H9 (cell line): ENCODE measurements around the gene ERBIN. TPM values are rescaled to one million over a fixed set of nuclear protein-coding genes. Genes with fewer than 3 reads are reported as not detected.
A peak's percentile ranks its signal among the peaks of the same experiment; 100 is the strongest.

ENCODE experiments used
- DNase-seq: peaks from one replicate; pipeline ENCODE4 v3.0.0-alpha.2; 2017
- H2AFZ ChIP-seq: one replicate; pipeline ENCODE4 v1.6.1; 2013; ENCODE audit warnings: mild to moderate bottlenecking, low read length, control low read depth, moderate library complexity
- H2AK5ac ChIP-seq: 2 replicates; pipeline ENCODE4 v1.6.1; 2013; ENCODE audit warnings: low read length, control low read depth, mixed read lengths; ENCODE audit not compliant: insufficient read length
- H2BK120ac ChIP-seq: one replicate; pipeline ENCODE4 v1.6.1; 2013; ENCODE audit warnings: low read depth, mild to moderate bottlenecking, low read length, control low read depth, inconsistent platforms; ENCODE audit not compliant: poor library complexity, severe bottlenecking
- H2BK12ac ChIP-seq: 2 replicates; pipeline ENCODE4 v1.6.1; 2013; ENCODE audit warnings: low read length, control low read depth, mixed read lengths, low read depth; ENCODE audit not compliant: insufficient read length
- H2BK15ac ChIP-seq: 2 replicates; pipeline ENCODE4 v1.6.1; 2013; ENCODE audit warnings: low read depth, low read length, control low read depth
- H2BK20ac ChIP-seq: one replicate; pipeline ENCODE4 v1.6.1; 2013; ENCODE audit warnings: low read depth, mild to moderate bottlenecking, low read length, control low read depth, inconsistent platforms; ENCODE audit not compliant: poor library complexity, severe bottlenecking
- H2BK5ac ChIP-seq: 2 replicates; pipeline ENCODE4 v1.6.1; 2013; ENCODE audit warnings: low read length, control low read depth, mixed read lengths; ENCODE audit not compliant: insufficient read length
- H3K14ac ChIP-seq: 2 replicates; pipeline ENCODE4 v1.6.1; 2013; ENCODE audit warnings: low read length, control low read depth; ENCODE audit not compliant: insufficient read depth
- H3K18ac ChIP-seq: 2 replicates; pipeline ENCODE4 v1.6.1; 2013; ENCODE audit warnings: low read depth, mild to moderate bottlenecking, mixed read lengths, low read length, control low read depth; ENCODE audit not compliant: insufficient read length
- H3K23ac ChIP-seq: 2 replicates; pipeline ENCODE4 v1.6.1; 2013; ENCODE audit warnings: low read length, control low read depth, mixed read lengths, low read depth; ENCODE audit not compliant: insufficient read length
- H3K23me2 ChIP-seq: 2 replicates; pipeline ENCODE4 v1.6.1; 2013; ENCODE audit warnings: low read depth, mild to moderate bottlenecking, mixed read lengths, low read length, control low read depth; ENCODE audit not compliant: insufficient read length, poor library complexity, severe bottlenecking
- H3K27ac ChIP-seq: 2 replicates; pipeline ENCODE4 v1.5.1; 2013; ENCODE audit warnings: low read length, control low read depth, mixed read lengths, low read depth; ENCODE audit not compliant: insufficient read length
- H3K27me3 ChIP-seq: 2 replicates; pipeline ENCODE4 v1.6.1; 2013; ENCODE audit warnings: low read length, control low read depth, inconsistent platforms; ENCODE audit not compliant: insufficient read depth
- H3K4ac ChIP-seq: 2 replicates; pipeline ENCODE4 v1.6.1; 2013; ENCODE audit warnings: low read depth, mild to moderate bottlenecking, control low read depth, inconsistent platforms, low read length, moderate library complexity
- H3K4me1 ChIP-seq: 2 replicates; pipeline ENCODE4 v1.6.1; 2013; ENCODE audit warnings: low read length, control low read depth, inconsistent platforms; ENCODE audit not compliant: insufficient read depth
- H3K4me2 ChIP-seq: 2 replicates; pipeline ENCODE4 v1.6.1; 2013; ENCODE audit warnings: low read length, control low read depth, mixed read lengths; ENCODE audit not compliant: insufficient read length, insufficient read depth
- H3K56ac ChIP-seq: 2 replicates; pipeline ENCODE4 v1.6.1; 2013; ENCODE audit warnings: low read depth, mild to moderate bottlenecking, mixed read lengths, low read length, control low read depth; ENCODE audit not compliant: insufficient read length
- H3K79me1 ChIP-seq: 2 replicates; pipeline ENCODE4 v1.6.1; 2013; ENCODE audit warnings: low read depth, mild to moderate bottlenecking, moderate library complexity, low read length, control low read depth, inconsistent platforms; ENCODE audit not compliant: insufficient read depth, poor library complexity, severe bottlenecking
- H3K79me2 ChIP-seq: 2 replicates; pipeline ENCODE4 v1.6.1; 2013; ENCODE audit warnings: low read length, control low read depth, inconsistent platforms; ENCODE audit not compliant: insufficient read depth
- H3K9ac ChIP-seq: 2 replicates; pipeline ENCODE4 v1.6.1; 2013; ENCODE audit warnings: low read length, control low read depth, mixed read lengths; ENCODE audit not compliant: insufficient read length; ENCODE audit errors: extremely low read depth
- H3K9me3 ChIP-seq: one replicate; pipeline ENCODE4 v1.6.1; 2013; ENCODE audit warnings: low read depth, low read length, inconsistent platforms; ENCODE audit not compliant: control insufficient read depth
- H3T11ph ChIP-seq: one replicate; pipeline ENCODE4 v1.6.1; 2013; ENCODE audit warnings: mild to moderate bottlenecking, low read length, control low read depth, inconsistent platforms
- H4K20me1 ChIP-seq: one replicate; pipeline ENCODE4 v1.6.1; 2013; ENCODE audit not compliant: control insufficient read depth, insufficient read length, insufficient read depth
- H4K5ac ChIP-seq: 2 replicates; pipeline ENCODE4 v1.6.1; 2013; ENCODE audit warnings: low read depth, mild to moderate bottlenecking, mixed read lengths, low read length, control low read depth; ENCODE audit not compliant: insufficient read length
- H4K8ac ChIP-seq: replicated peaks from 2 replicates; pipeline ENCODE4 v1.6.1; 2013; ENCODE audit warnings: low read length, control low read depth, mixed read lengths, low read depth; ENCODE audit not compliant: insufficient read length
- H4K91ac ChIP-seq: 2 replicates; pipeline ENCODE4 v1.6.1; 2013; ENCODE audit warnings: low read depth, mild to moderate bottlenecking, moderate library complexity, mixed read lengths, low read length, control low read depth; ENCODE audit not compliant: insufficient read length
- H3K27ac Mint-ChIP-seq, 3 experiments: 2 replicates in 2 of 3; 3 replicates in 1 of 3; pipeline ENCODE4 v1.8.0; 2020 to 2021; ENCODE audit warnings: mixed read lengths in 3 of 3, mild to moderate bottlenecking in 1 of 3, moderate library complexity in 1 of 3
- H3K27me3 Mint-ChIP-seq: 2 replicates; pipeline ENCODE4 v1.8.0; 2021; ENCODE audit warnings: low read depth, mild to moderate bottlenecking, moderate library complexity, mixed read lengths
- H3K36me3 Mint-ChIP-seq, 3 experiments: 2 replicates in 2 of 3; 3 replicates in 1 of 3; pipeline ENCODE4 v1.8.0; 2020 to 2021; ENCODE audit warnings: low read depth in 3 of 3, mixed read lengths in 3 of 3; ENCODE audit not compliant: insufficient read depth in 1 of 3
- H3K4me1 Mint-ChIP-seq, 2 experiments: 2 replicates each; pipeline ENCODE4 v1.8.0; 2020; ENCODE audit warnings: mixed read lengths in 2 of 2
- H3K4me3 Mint-ChIP-seq, 2 experiments: 2 replicates in 1 of 2; 3 replicates in 1 of 2; pipeline ENCODE4 v1.8.0; 2020 to 2021; ENCODE audit warnings: mild to moderate bottlenecking in 2 of 2, mixed read lengths in 2 of 2, moderate library complexity in 1 of 2
- H3K9me3 Mint-ChIP-seq, 2 experiments: 2 replicates in 1 of 2; 3 replicates in 1 of 2; pipeline ENCODE4 v1.8.0; 2020; ENCODE audit warnings: mild to moderate bottlenecking in 2 of 2, mixed read lengths in 2 of 2, moderate library complexity in 1 of 2
- CTCF ChIP-seq: fragments of 200-600 bp; sonication (generic); conservative IDR thresholded peaks from 3 replicates; pipeline ENCODE4 v1.8.0; 2021; ENCODE audit warnings: antibody characterized with exemption, mild to moderate bottlenecking
- whole genome bisulfite sequencing: extraction: QIAGEN DNeasy Blood & Tissue Kit; methylation state at CpG from one replicate; pipeline ENCODE4 v1.1.7; 2013; ENCODE audit warnings: missing lambda C conversion rate, low lambda C conversion rate, mixed read lengths; ENCODE audit not compliant: insufficient read length; ENCODE audit errors: extremely low coverage; 5-methylcytosine and 5-hydroxymethylcytosine counted together
- total RNA-seq: library from RNA; stranded (reverse); gene quantifications from 2 replicates; pipeline ENCODE4 v1.2.1, GENCODE V29; 2021

ERBIN gene
- total RNA-seq, 1 experiment from 2014 or later = 42.9 TPM

DNA sequence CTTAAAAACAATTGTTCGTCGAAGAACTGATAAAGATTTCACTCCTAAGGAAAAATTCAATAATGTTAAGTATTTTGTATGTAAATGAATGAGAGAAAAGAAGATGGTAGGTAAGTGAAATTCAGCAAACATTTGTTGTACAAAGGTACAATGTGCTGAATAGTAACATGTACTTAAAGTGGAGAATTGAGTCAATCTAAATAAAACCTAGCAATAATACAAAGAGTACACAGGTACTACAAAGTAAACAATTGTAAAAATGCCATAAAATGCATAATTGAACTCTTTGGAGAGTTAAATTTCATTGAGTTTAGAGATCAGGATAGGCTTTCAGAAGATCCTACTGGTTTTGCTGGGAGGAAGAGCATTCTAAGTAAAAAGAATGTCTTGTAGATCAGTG lies 82.9 kb downstream of the ERBIN start:
- Mint-ChIP-seq H3K4me1 (peaks cover 0 to 6% of the 10 kb centered on the region in 2 experiments; a peak in 3 of 4 replicates), H3K27ac (0 out of 7 replicates have a peak overlapping the region, but pooled peaks of 1 of the 3 experiments have one; percentile 37), H3K36me3 (peaks cover 12 to 20% (median 19%) of the 10 kb centered on the region in 3 experiments), H3K27me3 (no peaks in the 10 kb centered on the region), H3K9me3 (no peaks in the 10 kb centered on the region), H3K4me3 (no peak overlapping the region)
- Histone ChIP-seq H4K8ac (no peak overlapping the region), H3K27me3 (no peaks in the 10 kb centered on the region), H2AK5ac (no peak overlapping the region), H4K20me1 (no peaks in the 10 kb centered on the region), H3K56ac (no peak overlapping the region), H3K14ac (no peak overlapping the region), H3K27ac (no peak overlapping the region), H2BK5ac (no peak overlapping the region), H3K23me2 (no peaks in the 10 kb centered on the region), H3K4me1 (no peaks in the 10 kb centered on the region), H3K9me3 (no peaks in the 10 kb centered on the region), H2BK12ac (no peak overlapping the region), H2AFZ (no peak overlapping the region), H4K5ac (no peak overlapping the region), H3T11ph (no peak overlapping the region), H4K91ac (no peak overlapping the region), H3K4me2 (no peak overlapping the region), H2BK120ac (no peak overlapping the region), H3K18ac (no peak overlapping the region), H3K9ac (no peak overlapping the region), H3K79me2 (no peaks in the 10 kb centered on the region), H3K4ac (no peak overlapping the region), H3K23ac (no peak overlapping the region), H2BK20ac (no peak overlapping the region), H2BK15ac (no peak overlapping the region), H3K79me1 (peaks cover 3% of the 10 kb centered on the region)
- DNase-seq = no peak
- TF ChIP-seq CTCF = no peak
- no CpG with 5 or more reads among the region's 2 CpGs for WGBS
